HG03342 (cell line): ENCODE data around the gene RINT1.
"Not testable (repeated sequence)": the region's sequence is repeated elsewhere in the genome, so short reads cannot be mapped to it uniquely, and the experiment has no call there.

Experiments
- ATAC-seq: cut with Tn5 transposase; IDR thresholded peaks from one replicate; pipeline ENCODE4 v1.9.1; 2021; ENCODE audit warnings: mild to moderate bottlenecking, moderate library complexity; ENCODE audit not compliant: unreplicated experiment

RINT1 gene

GRCh38 chr7:105596866-105597265 lies 64.9 kb downstream of the RINT1 start:
- ATAC-seq: no peak

DNA sequence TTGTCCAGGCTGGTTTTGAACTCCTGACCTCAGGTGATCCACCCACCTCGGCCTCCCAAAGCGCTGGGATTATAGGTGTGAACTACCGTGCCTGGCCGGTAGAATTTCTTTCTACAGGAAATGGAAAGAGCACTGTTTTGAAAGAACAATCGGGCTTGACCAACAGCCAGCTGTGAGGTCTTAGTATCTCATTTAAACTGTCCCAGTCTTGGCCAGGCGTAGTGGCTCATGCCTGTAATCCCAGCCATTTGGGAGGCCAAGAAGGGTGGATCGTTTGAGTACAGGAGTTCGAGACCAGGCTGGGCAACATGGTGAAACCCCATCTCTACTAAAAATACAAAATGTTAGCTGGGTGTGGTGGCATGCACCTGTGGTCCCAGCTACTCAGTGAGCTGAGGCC lies 67.1 kb downstream of the RINT1 start:
- ATAC-seq: not testable (repeated sequence)

DNA sequence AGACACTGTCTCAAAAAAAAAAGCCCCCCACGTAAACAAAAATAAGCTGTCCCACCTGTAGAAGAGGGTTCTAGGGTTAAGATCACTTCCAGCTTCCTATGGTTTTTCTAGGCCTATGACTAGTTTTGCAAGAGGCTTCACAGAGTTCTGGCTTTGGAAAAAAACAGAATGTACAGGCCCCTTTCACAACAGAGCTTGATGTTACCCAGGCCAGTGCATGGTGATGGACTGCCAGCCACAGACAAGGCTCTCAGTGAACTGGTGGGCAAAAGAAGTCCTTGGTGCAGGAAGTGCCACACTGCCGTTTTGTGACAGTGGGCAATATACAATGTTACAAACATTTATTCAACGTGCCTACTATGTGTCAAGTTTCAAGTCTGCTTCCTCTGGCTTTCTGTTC lies 67.5 kb downstream of the RINT1 start:
- ATAC-seq: no peak

DNA sequence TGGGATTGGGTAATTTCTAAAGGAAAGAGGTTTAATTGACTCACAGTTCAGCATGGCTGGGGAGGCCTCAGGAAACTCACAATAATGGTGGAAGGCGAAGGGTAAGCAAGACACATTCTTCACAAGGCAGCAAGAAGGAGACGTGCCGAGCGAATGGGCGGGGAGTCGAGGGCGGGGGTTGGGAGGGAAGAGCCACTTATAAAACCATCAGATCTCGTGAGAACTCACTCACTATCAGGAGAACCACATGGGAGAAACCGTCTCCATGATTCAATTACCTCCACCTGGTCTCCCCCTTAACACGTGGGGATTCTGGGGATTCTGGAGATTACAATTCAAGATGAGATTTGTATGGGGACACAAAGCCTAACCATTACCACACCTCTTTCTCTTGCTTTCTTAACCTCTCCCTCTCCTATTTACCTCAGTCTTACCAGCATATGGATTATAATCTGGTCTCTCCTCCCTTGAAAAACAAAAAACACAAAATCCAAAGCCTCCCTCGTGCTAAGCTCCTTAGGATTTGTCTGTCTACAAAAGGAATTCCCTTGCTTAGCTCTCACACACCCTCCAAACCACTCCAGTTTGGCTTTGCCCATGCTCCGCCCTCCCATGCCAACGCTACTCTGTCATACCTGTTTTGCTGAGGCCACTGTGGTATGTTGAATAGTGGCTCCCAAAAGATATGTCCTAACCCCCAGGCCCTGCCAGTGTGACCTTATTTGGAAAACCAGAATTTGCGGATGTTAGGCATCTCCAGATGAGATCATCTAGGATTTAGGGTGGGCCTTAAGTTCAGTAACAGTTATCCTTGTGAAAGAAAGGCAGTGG lies 68.9 kb downstream of the RINT1 start:
- ATAC-seq: no peak

DNA sequence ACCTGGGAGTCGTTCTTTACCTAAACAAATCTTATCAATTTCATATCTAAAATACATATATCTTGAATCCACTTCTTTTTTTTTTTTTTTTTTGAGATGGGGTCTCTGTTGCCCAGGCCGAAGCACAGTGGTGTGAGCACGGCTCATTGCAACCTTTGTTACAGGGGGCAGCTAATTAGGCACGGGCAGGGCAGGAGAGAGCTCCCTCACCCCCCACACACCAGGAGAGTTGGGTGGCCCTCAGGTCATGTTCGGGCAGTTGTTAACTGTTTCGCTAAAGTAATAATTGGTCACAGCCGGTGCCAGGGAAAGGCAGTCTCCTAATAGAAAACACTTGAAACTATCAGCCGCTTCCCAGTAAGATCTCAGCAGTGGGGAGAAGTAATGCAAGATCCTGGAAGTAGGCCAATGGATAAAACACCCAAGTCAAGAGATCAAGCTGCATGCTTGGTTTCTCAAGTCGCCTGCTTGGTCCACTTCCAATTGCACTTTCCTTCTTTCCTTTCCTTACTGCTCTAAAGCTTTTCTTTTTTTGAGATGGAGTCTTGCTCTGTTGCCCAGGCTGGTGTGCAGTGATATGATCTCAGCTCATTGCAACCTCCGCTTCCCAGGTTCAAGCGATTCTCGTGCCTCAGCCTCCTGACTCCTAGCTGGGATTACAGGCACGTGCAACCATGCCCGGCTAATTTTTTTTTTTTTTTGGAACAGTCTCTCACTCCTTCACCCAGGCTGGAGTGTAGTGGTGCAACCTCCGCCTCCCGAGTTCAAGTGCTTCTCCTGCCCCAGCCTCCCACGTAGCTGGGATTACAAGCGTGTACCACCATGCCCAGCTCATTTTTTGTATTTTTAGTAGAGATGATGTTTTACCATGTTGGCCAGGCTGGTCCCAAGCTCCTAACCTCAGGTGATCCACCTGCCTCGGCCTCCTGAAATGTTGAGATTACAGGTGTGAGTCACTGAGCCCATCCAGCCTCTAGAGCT lies 70.6 kb downstream of the RINT1 start:
- ATAC-seq: no peak

- ATAC-seq: no peak
Measured at GRCh38 chr7:105610165-105610930, 78.3 kb downstream of the RINT1 start.

DNA sequence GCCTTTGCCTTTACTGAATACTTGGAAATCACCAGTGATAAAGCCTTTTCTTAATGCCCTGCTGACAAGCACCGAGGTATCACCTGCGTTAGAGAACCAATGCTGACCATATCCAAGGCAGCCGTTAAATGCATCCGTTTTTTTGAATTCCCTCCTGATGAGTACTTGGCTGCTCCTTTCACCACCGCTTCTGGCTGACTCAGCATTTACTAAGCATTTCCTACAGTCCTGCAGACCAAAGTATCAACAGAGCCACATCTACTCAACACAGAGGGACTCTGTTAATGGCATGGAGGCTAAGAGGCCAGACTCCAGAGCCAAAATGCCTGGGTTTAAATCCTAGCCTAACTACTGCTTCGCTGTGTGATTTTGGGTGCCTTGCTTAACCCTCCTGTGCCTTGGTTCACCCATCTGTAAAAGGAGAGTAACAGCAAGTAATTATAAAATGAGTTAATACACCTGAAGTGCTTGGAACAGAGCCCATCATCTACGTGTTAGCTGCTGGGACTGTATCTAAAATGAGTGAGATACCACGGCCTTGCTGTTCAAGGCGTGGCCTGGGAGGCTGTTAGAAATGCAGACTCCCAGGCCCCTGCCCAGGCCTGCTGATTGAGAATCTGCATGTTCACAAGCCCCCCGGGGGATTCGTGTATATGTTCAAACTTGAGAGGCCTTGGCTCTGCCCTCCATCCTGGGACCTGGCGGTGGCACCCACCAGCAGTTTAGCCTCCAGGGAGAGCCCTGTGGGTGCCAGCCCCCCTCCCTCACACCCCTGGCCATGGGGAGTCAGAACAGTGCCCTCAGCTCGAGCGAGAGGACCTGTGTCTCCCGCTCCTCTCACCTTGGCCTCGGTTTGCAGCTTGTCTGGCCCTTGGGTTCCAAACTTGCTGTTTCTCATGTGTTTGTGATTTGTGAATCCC lies 80.1 kb downstream of the RINT1 start:
- no peak for ATAC-seq

- no peak for ATAC-seq
Measured at GRCh38 chr7:105612806-105613205, 80.8 kb downstream of the RINT1 start.

GRCh38 chr7:105613611-105614330 lies 81.8 kb downstream of the RINT1 start:
- no peak for ATAC-seq

DNA sequence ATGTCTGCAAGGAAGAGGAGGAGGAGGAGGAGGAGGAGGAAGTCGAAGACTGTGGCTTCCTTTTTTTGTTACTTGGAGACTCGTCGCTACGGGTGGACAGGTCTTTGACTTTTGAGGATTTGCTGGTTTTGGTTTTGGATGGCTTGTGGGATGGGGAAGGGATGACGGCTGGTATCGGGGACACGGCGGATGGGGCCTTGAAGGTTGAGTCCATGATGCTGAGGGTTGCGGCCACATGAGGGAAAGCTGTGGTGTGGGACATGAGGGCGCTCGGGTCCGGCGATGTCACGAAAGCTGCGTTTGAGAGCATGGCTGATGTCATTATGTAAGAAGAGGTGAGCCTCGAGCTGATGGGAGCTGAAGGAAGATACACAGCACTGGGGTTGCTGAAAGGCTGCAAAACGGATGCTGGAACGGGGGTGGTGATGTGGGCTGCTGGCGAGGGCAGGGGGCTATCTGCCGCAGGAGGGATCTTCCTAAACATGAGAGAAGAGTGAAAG lies 82.4 kb downstream of the RINT1 start:
- no peak for ATAC-seq
